GM21825 (cell line): ENCODE results near the gene CST9L.
"Not testable (repeated sequence)": the region's sequence is repeated elsewhere in the genome, so short reads cannot be mapped to it uniquely, and the experiment has no call there.

ENCODE experiments used
- ATAC-seq: cut with Tn5 transposase; IDR thresholded peaks from one replicate; pipeline ENCODE4 v1.9.1; 2021; ENCODE audit warnings: mild to moderate bottlenecking, moderate library complexity; ENCODE audit not compliant: unreplicated experiment

The CST9L gene

GRCh38 chr20:23586735-23587525 lies 18.6 kb upstream of the CST9L start:
- ATAC-seq: no peak

GRCh38 chr20:23585808-23586734 lies 17.8 kb upstream of the CST9L start:
- ATAC-seq: no peak

GRCh38 chr20:23585449-23585807 lies 17.1 kb upstream of the CST9L start:
- ATAC-seq: no peak

- no peak for ATAC-seq
Measured at GRCh38 chr20:23584434-23585199, 16.3 kb upstream of the CST9L start.

GRCh38 chr20:23583526-23583925 lies 15.2 kb upstream of the CST9L start:
- ATAC-seq: no peak

GRCh38 chr20:23582293-23582692 lies 14.0 kb upstream of the CST9L start:
- no peak for ATAC-seq

GRCh38 chr20:23581833-23582232 lies 13.5 kb upstream of the CST9L start:
- ATAC-seq: not testable (repeated sequence)

- no peak for ATAC-seq
Measured at GRCh38 chr20:23574977-23575376, 6.7 kb upstream of the CST9L start.

GRCh38 chr20:23570178-23570760 lies 2.0 kb upstream of the CST9L start:
- no peak for ATAC-seq

GRCh38 chr20:23569570-23569969 lies 1.3 kb upstream of the CST9L start:
- ATAC-seq: no peak

GRCh38 chr20:23568971-23569330 lies 667 bp upstream of the CST9L start:
- no peak for ATAC-seq

- ATAC-seq: no peak
Measured at GRCh38 chr20:23566199-23566932, 1.9 kb downstream of the CST9L start.

GRCh38 chr20:23565503-23566045 lies 2.7 kb downstream of the CST9L start:
- no peak for ATAC-seq

- no peak for ATAC-seq
Measured at GRCh38 chr20:23564927-23565326, 3.4 kb downstream of the CST9L start.

GRCh38 chr20:23562721-23563342 lies 5.5 kb downstream of the CST9L start:
- no peak for ATAC-seq

GRCh38 chr20:23554401-23554800 lies 13.9 kb downstream of the CST9L start:
- no peak for ATAC-seq

- no peak for ATAC-seq
Measured at GRCh38 chr20:23551786-23552185, 16.5 kb downstream of the CST9L start.

- ATAC-seq: no peak
Measured at GRCh38 chr20:23551383-23551782, 16.9 kb downstream of the CST9L start.

- no peak for ATAC-seq
Measured at GRCh38 chr20:23550227-23550626, 18.1 kb downstream of the CST9L start.

- ATAC-seq: no peak
Measured at GRCh38 chr20:23548408-23548807, 19.9 kb downstream of the CST9L start.
